ENCODE data around the gene CNR1.

CNR1 gene

GRCh38 chr6:88171312-88171711 lies 5.2 kb upstream of the CNR1 start:
- no peak for DNase-seq
- peaks cover under 1% of the 10 kb centered on the region for H3K4me1 ChIP-seq (ENCODE audit: control insufficient read depth, insufficient read depth, low read length, poor library complexity, severe bottlenecking)

GRCh38 chr6:88168362-88168761 lies 2.2 kb upstream of the CNR1 start:
- Histone ChIP-seq H3K4me1 (ENCODE audit: control insufficient read depth, insufficient read depth, low read length, poor library complexity, severe bottlenecking) (peaks cover 4% of the 10 kb centered on the region), H3K4me3 (ENCODE audit: insufficient read depth, low read depth, low read length, poor library complexity, severe bottlenecking) (no peak overlapping the region), H3K27ac (ENCODE audit: insufficient read depth, low read length, poor library complexity, severe bottlenecking) (no peak overlapping the region), H3K27me3 (replicated peaks; ENCODE audit: control insufficient read depth, insufficient read depth, low read length, poor library complexity, severe bottlenecking) (peaks cover 16% of the 10 kb centered on the region), H3K36me3 (ENCODE audit: control insufficient read depth, insufficient read depth, low read length) (no peaks in the 10 kb centered on the region), H3K9me3 (ENCODE audit: control insufficient read depth, low read length) (no peaks in the 10 kb centered on the region)
- no peak for DNase-seq

More at GRCh38 chr6:88171312-88171711, 5.2 kb upstream of the CNR1 start:
- H3K27me3 ChIP-seq (replicated peaks; ENCODE audit: control insufficient read depth, insufficient read depth, low read length, poor library complexity, severe bottlenecking): peaks cover 4% of the 10 kb centered on the region
- no peak overlapping the region for H3K27ac ChIP-seq (ENCODE audit: insufficient read depth, low read length, poor library complexity, severe bottlenecking)
- no peak overlapping the region for H3K4me3 ChIP-seq (ENCODE audit: insufficient read depth, low read depth, low read length, poor library complexity, severe bottlenecking)
- no peaks in the 10 kb centered on the region for H3K36me3 ChIP-seq (ENCODE audit: control insufficient read depth, insufficient read depth, low read length)
- H3K9me3 ChIP-seq (ENCODE audit: control insufficient read depth, low read length): no peaks in the 10 kb centered on the region

GRCh38 chr6:88167352-88167937 lies 1.3 kb upstream of the CNR1 start:
- no peak overlapping the region for H3K27ac ChIP-seq (ENCODE audit: insufficient read depth, low read length, poor library complexity, severe bottlenecking)
- DNase-seq: no peak

GRCh38 chr6:88166493-88167351 lies 575 bp upstream of the CNR1 start:
- H3K9me3 ChIP-seq (ENCODE audit: control insufficient read depth, low read length): no peaks in the 10 kb centered on the region
- no peak overlapping the region for H3K27ac ChIP-seq (ENCODE audit: insufficient read depth, low read length, poor library complexity, severe bottlenecking)
- no peak for DNase-seq
- no peaks in the 10 kb centered on the region for H3K36me3 ChIP-seq (ENCODE audit: control insufficient read depth, insufficient read depth, low read length)
- H3K4me3 ChIP-seq (ENCODE audit: insufficient read depth, low read depth, low read length, poor library complexity, severe bottlenecking): peak overlapping the region; percentile 48
- H3K27me3 ChIP-seq (replicated peaks; ENCODE audit: control insufficient read depth, insufficient read depth, low read length, poor library complexity, severe bottlenecking): peaks cover 16% of the 10 kb centered on the region
- H3K4me1 ChIP-seq (ENCODE audit: control insufficient read depth, insufficient read depth, low read length, poor library complexity, severe bottlenecking): peaks cover 4% of the 10 kb centered on the region

More at GRCh38 chr6:88167352-88167937, 1.3 kb upstream of the CNR1 start:
- Histone ChIP-seq H3K9me3 (ENCODE audit: control insufficient read depth, low read length) (no peaks in the 10 kb centered on the region), H3K27me3 (replicated peaks; ENCODE audit: control insufficient read depth, insufficient read depth, low read length, poor library complexity, severe bottlenecking) (peaks cover 16% of the 10 kb centered on the region), H3K4me3 (ENCODE audit: insufficient read depth, low read depth, low read length, poor library complexity, severe bottlenecking) (no peak overlapping the region), H3K4me1 (ENCODE audit: control insufficient read depth, insufficient read depth, low read length, poor library complexity, severe bottlenecking) (peaks cover 4% of the 10 kb centered on the region), H3K36me3 (ENCODE audit: control insufficient read depth, insufficient read depth, low read length) (no peaks in the 10 kb centered on the region)

- Histone ChIP-seq H3K27me3 (replicated peaks; ENCODE audit: control insufficient read depth, insufficient read depth, low read length, poor library complexity, severe bottlenecking) (peaks cover 16% of the 10 kb centered on the region), H3K4me1 (ENCODE audit: control insufficient read depth, insufficient read depth, low read length, poor library complexity, severe bottlenecking) (peaks cover 4% of the 10 kb centered on the region), H3K9me3 (ENCODE audit: control insufficient read depth, low read length) (no peaks in the 10 kb centered on the region), H3K27ac (ENCODE audit: insufficient read depth, low read length, poor library complexity, severe bottlenecking) (no peak overlapping the region), H3K36me3 (ENCODE audit: control insufficient read depth, insufficient read depth, low read length) (no peaks in the 10 kb centered on the region), H3K4me3 (ENCODE audit: insufficient read depth, low read depth, low read length, poor library complexity, severe bottlenecking) (peak overlapping the region; percentile 48)
- DNase-seq: no peak
These were observed 882 bp downstream of the CNR1 start for GRCh38 chr6:88165087-88165843.

GRCh38 chr6:88164061-88164460 lies 2.1 kb downstream of the CNR1 start:
- no peak for DNase-seq
- Histone ChIP-seq H3K27me3 (replicated peaks; ENCODE audit: control insufficient read depth, insufficient read depth, low read length, poor library complexity, severe bottlenecking) (peaks cover 16% of the 10 kb centered on the region), H3K9me3 (ENCODE audit: control insufficient read depth, low read length) (no peaks in the 10 kb centered on the region)

GRCh38 chr6:88163616-88164015 lies 2.5 kb downstream of the CNR1 start:
- peaks cover 4% of the 10 kb centered on the region for H3K4me1 ChIP-seq (ENCODE audit: control insufficient read depth, insufficient read depth, low read length, poor library complexity, severe bottlenecking)
- peaks cover 16% of the 10 kb centered on the region for H3K27me3 ChIP-seq (replicated peaks; ENCODE audit: control insufficient read depth, insufficient read depth, low read length, poor library complexity, severe bottlenecking)
- no peak overlapping the region for H3K4me3 ChIP-seq (ENCODE audit: insufficient read depth, low read depth, low read length, poor library complexity, severe bottlenecking)
- H3K9me3 ChIP-seq (ENCODE audit: control insufficient read depth, low read length): no peaks in the 10 kb centered on the region
- no peak overlapping the region for H3K27ac ChIP-seq (ENCODE audit: insufficient read depth, low read length, poor library complexity, severe bottlenecking)
- no peaks in the 10 kb centered on the region for H3K36me3 ChIP-seq (ENCODE audit: control insufficient read depth, insufficient read depth, low read length)
- no peak for DNase-seq

More at GRCh38 chr6:88164061-88164460, 2.1 kb downstream of the CNR1 start:
- Histone ChIP-seq H3K4me3 (ENCODE audit: insufficient read depth, low read depth, low read length, poor library complexity, severe bottlenecking) (no peak overlapping the region), H3K27ac (ENCODE audit: insufficient read depth, low read length, poor library complexity, severe bottlenecking) (no peak overlapping the region), H3K4me1 (ENCODE audit: control insufficient read depth, insufficient read depth, low read length, poor library complexity, severe bottlenecking) (peaks cover 4% of the 10 kb centered on the region), H3K36me3 (ENCODE audit: control insufficient read depth, insufficient read depth, low read length) (no peaks in the 10 kb centered on the region)

GRCh38 chr6:88161940-88162339 lies 4.2 kb downstream of the CNR1 start:
- Histone ChIP-seq H3K9me3 (ENCODE audit: control insufficient read depth, low read length) (no peaks in the 10 kb centered on the region), H3K4me3 (ENCODE audit: insufficient read depth, low read depth, low read length, poor library complexity, severe bottlenecking) (no peak overlapping the region), H3K4me1 (ENCODE audit: control insufficient read depth, insufficient read depth, low read length, poor library complexity, severe bottlenecking) (peaks cover 4% of the 10 kb centered on the region), H3K36me3 (ENCODE audit: control insufficient read depth, insufficient read depth, low read length) (no peaks in the 10 kb centered on the region), H3K27me3 (replicated peaks; ENCODE audit: control insufficient read depth, insufficient read depth, low read length, poor library complexity, severe bottlenecking) (peaks cover 16% of the 10 kb centered on the region), H3K27ac (ENCODE audit: insufficient read depth, low read length, poor library complexity, severe bottlenecking) (no peak overlapping the region)
- DNase-seq: no peak

- no peak overlapping the region for H3K4me3 ChIP-seq (ENCODE audit: insufficient read depth, low read depth, low read length, poor library complexity, severe bottlenecking)
- no peaks in the 10 kb centered on the region for H3K9me3 ChIP-seq (ENCODE audit: control insufficient read depth, low read length)
- H3K27me3 ChIP-seq (replicated peaks; ENCODE audit: control insufficient read depth, insufficient read depth, low read length, poor library complexity, severe bottlenecking): no peaks in the 10 kb centered on the region
- H3K36me3 ChIP-seq (ENCODE audit: control insufficient read depth, insufficient read depth, low read length): no peaks in the 10 kb centered on the region
- no peaks in the 10 kb centered on the region for H3K4me1 ChIP-seq (ENCODE audit: control insufficient read depth, insufficient read depth, low read length, poor library complexity, severe bottlenecking)
- no peak for DNase-seq
- no peak overlapping the region for H3K27ac ChIP-seq (ENCODE audit: insufficient read depth, low read length, poor library complexity, severe bottlenecking)
These were observed 9.0 kb downstream of the CNR1 start for GRCh38 chr6:88157106-88157505.

Data from effector memory CD4-positive, alpha-beta T cell (primary cell).